ENCODE measurements around the gene KCP.

Gene KCP

DNA sequence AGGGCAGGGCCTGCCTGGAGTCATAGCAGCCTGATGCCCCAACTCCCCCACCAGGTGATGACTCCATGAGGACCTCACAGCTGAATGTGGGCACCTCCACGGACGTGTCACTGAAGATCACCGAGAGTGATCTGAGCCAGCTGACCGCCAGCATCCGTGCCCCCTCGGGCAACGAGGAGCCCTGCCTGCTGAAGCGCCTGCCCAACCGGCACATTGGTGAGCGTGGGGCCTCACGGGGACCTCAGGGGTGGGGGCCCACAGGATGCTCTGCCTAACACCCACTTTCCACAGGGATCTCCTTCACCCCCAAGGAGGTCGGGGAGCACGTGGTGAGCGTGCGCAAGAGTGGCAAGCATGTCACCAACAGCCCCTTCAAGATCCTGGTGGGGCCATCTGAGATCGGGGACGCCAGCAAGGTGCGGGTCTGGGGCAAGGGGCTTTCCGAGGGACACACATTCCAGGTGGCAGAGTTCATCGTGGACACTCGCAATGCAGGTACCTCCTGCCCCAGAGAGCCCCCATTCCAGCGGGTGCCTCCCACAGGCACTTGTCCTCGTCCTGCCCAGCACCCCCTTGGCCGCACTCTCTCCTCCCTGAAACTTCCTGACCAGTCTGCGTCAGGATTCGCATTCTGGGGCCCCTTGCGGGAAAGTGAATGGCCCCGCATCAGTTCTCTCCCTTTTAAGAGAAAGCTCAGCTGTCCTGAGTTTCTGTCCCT lies 57.8 kb downstream of the KCP start:
- no peak for DNase-seq

DNA sequence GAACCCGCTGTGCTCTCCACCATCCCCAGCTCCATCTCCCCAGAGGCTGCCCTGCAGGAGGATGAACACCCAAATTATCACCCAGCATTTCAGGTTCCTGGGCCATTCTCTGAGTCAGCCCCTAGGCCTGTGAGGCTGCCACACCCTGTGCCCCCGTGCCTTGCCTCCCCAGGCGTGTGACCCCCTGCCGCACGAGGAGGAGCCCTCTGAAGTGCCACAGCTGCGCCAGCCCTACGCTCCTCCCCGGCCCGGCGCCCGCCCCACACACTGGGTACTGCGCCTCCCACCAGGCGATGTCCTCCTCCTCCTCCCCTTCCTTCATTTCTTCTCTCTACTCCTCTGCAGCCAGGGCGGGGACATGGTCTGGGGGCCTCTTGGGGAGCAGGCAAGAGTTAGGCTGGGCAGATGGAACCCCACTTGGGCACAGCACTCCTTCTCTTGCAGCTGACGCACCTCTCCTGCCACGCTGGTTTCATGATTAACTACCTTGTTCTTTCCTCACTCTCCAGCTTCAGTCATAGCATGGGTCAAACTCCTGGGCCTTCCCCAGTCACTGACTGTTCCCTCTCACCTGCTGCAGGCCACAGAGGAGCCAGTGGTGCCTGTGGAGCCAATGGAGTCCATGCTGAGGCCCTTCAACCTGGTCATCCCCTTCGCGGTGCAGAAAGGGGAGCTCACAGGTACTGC lies 60.6 kb downstream of the KCP start:
- no peak for DNase-seq

DNA sequence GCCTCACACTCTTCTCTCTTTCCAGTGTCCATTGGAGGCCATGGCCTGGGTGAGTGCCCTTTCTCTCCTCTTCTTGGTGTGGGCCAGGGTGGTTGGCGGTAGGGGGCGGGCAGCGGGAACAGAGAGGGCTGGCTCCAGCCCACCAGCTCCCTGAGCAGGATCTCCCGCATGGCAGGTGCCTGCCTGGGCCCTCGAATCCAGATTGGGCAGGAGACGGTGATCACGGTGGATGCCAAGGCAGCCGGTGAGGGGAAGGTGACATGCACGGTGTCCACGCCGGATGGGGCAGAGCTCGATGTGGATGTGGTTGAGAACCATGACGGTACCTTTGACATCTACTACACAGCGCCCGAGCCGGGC lies 61.4 kb downstream of the KCP start:
- no peak for DNase-seq

DNA sequence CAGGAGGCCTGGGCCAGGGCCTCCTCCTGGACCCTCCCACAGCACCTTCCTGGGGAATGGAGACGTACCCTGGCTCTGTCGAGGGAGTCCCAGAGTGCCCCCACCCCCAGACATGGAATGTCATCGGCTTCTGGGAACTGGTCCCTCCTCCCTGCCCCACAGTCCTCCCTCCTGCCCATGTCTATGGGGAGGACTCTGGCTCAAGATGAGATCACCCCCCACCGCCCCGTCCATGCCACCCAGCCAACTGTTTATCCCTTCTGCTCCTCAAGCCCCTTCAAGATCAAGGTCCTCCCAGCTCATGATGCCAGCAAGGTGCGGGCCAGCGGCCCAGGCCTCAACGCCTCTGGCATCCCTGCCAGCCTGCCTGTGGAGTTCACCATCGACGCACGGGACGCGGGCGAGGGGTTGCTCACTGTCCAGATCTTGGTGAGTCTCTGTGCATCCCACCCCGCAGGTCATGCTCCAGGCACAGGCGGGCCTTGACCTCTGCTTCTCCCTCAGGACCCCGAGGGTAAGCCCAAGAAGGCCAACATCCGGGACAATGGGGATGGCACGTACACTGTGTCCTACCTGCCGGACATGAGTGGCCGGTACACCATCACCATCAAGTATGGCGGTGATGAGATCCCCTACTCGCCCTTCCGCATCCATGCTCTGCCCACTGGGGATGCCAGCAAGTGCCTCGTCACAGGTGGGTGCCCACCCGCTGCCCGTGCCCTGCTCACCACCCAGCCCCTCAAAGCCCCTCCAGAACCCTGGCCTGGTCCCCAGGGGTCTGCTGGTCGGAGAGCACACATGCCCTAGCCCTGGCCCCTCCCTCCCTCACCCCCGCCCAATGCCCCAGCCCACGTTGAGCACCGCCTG lies 62.0 kb downstream of the KCP start:
- no peak for DNase-seq

DNA sequence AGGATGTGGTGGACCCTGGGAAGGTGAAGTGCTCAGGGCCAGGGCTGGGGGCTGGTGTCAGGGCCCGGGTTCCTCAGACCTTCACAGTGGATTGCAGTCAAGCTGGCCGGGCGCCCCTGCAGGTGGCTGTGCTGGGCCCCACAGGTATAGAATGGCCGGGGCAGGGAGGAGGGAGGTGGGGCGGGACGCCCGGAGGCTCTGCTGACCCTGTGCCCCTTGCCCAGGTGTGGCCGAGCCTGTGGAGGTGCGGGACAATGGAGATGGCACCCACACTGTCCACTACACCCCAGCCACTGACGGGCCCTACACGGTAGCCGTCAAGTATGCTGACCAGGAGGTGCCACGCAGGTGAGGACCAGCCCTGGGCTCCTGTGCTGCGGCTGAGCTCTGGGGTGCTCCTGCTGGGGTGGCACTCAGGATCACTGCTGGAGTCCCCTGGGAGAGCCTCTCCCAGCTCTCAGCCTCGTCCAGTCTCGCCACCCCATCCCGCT lies 62.7 kb downstream of the KCP start:
- no peak for DNase-seq

DNA sequence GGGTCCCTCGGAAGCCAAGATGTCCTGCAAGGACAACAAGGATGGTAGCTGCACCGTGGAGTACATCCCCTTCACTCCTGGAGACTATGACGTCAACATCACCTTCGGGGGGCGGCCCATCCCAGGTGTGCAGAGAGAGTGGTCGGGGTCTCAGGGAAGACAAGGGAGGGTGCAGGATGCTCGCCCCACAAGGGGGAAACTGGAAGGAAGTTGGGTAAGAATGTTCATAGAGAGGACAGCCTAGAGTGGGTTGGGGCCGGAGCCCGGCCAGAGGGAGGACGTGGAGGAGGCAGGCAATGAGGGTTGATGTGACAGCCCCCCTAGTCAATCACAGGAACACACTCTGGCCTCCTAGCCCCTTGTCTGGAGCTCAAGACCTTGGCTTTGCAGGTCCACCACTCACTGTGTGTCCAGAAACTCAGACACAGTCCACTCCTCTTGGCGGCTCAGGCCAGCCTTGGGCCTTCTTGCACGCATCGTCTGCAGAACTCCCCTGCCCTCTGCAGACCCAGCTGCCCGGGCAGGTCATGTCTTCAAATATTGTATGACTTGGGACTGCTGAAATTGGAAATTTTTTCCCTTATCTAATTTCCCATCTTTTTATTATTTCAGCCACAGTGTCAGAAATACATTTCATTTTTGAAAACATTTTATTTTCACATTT lies 63.6 kb downstream of the KCP start:
- DNase-seq = no peak

DNA sequence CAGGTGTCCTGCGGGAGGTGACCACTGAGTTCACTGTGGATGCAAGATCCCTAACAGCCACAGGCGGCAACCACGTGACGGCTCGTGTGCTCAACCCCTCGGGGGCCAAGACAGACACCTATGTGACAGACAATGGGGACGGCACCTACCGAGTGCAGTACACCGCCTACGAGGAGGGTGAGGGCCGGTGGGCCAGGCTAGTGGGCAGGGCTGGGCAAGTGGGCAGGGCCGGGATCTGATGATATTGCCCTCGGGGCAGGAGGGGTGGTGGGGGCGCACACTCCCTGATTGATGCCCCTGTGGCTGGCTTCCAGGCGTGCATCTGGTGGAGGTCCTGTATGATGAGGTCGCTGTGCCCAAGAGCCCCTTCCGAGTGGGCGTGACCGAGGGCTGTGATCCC lies 64.5 kb downstream of the KCP start:
- no peak for DNase-seq

DNA sequence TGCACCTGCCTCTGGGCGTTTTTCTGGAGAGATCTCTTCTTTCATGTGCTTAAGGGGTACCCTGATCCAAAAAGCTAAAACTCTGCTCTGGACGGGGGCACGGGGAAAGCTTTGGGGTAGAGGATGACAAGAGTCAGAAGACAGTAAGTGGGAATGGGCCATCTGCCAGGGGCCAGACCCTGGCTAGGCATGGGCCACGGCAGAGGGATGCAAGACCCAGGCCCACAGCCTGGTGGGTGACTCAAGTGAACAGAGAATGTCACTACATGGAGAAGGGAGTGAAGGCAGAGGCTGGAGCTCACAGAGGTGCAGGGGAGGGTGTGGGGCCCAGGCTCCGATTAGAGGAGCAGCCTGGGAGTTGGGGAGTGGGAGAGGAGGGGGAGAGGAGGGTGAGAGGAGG lies 65.0 kb downstream of the KCP start:
- DNase-seq = no peak

DNA sequence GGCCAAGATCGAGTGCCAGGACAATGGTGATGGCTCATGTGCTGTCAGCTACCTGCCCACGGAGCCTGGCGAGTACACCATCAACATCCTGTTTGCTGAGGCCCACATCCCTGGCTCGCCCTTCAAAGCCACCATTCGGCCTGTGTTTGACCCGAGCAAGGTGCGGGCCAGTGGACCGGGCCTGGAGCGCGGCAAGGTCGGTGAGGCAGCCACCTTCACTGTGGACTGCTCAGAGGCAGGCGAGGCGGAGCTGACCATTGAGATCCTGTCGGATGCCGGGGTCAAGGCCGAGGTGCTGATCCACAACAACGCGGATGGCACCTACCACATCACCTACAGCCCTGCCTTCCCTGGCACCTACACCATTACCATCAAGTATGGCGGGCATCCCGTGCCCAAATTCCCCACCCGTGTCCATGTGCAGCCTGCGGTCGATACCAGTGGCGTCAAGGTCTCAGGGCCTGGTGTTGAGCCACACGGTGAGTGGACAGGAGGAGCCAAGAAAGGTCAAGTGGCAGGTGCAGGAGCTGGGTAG lies 65.7 kb downstream of the KCP start:
- no peak for DNase-seq

DNA sequence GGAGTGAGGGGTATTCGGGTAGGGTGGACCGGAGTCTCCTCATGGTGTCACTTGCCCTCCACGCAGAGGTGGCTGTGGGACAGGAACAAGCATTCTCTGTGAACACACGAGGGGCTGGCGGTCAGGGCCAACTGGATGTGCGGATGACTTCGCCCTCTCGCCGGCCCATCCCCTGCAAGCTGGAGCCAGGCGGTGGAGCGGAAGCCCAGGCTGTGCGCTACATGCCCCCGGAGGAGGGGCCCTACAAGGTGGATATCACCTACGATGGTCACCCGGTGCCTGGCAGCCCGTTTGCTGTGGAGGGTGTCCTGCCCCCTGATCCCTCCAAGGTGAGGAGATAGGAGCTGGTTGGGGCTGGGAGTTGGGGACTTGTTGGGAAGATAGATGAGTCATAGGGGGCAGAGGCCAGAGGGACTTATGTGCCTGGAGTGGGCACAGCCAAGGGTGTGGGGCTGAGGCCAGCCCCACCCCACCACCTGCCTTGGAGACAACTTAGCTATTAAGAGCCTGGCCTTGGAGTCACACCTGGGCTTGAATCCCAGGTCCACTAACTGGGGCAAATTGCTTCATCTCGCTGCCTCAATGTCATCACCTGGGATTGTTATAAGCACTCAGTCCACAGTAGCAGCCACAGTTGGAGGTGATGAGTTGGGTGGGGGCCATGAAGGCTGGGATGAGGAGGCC lies 66.4 kb downstream of the KCP start:
- DNase-seq = no peak

DNA sequence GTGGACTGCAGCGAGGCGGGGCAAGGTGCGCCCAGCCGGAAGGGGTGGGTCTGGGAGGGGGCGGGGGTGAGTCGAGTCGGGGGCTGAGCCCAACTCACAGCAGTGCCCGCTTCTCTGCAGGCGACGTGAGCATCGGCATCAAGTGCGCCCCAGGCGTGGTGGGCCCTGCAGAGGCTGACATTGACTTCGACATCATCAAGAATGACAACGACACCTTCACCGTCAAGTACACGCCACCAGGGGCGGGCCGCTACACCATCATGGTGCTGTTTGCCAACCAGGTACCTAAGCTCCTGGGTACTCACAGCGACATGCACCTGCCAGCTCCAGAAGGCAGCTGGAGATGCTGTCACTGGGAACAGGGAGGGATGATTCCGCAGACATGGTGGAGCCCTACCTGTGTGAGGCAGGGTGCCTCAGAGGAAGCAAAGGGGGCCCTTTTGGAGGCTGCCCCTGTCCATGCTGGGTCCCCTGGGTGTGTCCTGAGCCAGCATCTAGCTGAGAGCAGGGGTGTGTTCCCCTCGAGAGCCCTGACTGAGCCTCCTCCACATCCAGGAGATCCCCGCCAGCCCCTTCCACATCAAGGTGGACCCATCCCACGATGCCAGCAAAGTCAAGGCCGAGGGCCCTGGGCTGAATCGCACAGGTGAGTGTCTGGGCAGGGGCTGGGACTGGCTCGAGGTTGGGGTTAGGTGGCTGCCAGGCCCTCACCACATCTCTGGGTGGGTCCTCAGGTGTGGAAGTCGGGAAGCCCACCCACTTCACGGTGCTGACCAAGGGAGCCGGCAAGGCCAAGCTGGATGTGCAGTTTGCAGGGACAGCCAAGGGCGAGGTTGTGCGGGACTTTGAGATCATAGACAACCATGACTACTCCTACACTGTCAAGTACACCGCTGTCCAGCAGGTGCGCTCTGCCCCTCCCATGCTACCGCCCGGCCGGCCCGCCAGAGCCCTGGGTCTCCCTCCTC lies 67.6 kb downstream of the KCP start:
- DNase-seq = no peak

DNA sequence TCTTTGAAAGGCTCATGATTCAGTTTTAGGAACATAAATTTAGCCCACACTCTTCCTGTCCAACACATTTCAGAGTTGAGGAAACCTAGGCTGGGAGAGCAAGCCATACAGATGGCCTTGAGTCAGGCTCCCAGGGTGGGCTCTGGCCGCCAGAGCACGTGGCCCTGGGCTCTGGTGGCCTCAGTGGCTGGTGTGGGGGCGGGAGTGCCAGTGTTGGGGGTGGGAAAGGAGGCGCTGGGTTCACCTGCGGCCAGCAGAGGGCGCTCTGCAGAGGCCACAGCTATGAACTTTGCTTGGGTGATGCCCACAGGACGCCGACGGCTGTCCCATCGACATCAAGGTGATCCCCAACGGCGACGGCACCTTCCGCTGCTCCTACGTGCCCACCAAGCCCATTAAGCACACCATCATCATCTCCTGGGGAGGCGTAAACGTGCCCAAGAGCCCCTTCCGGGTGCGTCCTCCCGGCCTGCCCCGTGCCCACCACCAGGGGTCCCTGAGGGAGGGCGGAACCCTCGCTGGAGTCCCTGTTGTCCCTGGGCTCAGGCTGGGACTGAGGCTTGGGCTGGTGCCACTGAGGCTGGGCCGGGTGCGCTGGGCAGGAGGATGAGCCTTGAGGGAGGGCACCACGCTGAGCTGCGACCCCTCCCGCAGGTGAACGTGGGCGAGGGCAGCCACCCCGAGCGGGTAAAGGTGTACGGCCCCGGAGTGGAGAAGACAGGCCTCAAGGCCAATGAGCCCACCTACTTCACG lies 68.4 kb downstream of the KCP start:
- peak; percentile 36 to 52 for DNase-seq

DNA sequence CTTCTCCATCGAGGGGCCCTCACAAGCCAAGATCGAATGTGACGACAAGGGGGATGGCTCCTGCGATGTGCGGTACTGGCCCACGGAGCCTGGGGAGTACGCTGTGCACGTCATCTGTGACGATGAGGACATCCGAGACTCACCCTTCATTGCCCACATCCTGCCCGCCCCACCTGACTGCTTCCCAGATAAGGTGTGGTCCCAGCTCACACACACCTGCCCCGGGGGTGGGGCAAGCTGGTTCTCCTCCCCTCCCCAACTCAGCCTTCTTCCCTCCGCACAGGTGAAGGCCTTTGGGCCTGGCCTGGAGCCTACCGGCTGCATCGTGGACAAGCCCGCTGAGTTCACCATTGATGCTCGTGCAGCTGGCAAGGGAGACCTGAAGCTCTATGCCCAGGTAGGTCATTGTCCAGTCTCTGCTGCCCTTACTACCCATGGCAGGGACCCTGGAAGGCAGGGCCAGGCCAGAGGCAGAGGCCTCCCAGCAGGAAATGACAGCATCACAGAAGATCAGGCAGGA lies 69.3 kb downstream of the KCP start:
- no peak for DNase-seq

DNA sequence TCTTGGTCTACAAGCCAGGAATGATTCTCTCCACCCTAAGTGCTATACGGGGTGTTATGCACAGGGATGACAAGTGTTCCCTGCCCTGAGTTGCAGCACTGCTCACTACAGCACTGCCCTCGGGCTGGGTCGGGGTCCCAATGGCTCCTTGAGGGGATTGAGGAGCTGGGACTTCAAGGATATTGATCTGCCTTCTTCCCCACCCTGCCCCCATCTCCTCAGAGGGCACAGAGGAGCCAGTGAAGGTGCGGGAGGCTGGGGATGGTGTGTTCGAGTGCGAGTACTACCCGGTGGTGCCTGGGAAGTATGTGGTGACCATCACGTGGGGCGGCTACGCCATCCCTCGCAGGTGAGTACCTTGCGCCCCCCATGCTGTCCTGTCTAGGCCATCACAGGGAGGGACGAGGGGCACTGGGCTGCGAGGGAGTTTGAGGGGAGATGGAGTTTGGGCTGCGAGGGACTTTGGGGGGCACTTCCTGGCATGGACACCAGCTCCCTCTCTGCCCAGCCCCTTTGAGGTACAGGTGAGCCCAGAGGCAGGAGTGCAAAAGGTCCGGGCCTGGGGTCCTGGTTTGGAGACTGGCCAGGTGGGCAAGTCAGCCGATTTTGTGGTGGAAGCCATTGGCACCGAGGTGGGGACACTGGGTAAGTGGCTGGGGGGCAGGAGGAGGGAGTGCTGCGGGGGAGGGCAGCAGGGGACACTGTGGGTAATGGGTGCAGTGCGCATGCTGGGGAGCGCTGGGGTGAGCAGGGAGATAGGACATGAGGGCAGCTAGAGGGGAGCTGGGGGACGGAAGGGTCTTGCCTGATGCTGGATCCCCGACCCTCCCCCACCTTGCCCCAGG lies 70.0 kb downstream of the KCP start:
- no peak for DNase-seq

DNA sequence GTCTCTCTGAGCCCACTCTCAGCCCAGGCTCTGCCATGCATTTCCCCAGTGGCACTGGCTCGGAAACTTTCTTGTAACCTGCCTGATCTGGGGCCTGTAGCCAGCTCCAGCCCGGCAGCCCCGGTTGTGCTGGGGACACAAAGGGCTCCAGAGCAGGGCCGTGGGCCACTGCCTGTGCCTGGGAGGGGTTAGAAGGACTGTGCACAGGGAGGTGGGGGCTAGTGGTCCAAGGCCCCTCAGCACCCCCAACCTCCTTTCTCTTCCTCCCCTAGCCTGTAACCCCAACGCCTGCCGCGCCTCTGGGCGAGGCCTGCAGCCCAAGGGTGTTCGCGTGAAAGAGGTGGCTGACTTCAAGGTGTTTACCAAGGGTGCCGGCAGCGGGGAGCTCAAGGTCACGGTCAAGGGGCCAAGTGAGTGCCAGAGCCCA lies 70.7 kb downstream of the KCP start:
- DNase-seq = no peak

DNA sequence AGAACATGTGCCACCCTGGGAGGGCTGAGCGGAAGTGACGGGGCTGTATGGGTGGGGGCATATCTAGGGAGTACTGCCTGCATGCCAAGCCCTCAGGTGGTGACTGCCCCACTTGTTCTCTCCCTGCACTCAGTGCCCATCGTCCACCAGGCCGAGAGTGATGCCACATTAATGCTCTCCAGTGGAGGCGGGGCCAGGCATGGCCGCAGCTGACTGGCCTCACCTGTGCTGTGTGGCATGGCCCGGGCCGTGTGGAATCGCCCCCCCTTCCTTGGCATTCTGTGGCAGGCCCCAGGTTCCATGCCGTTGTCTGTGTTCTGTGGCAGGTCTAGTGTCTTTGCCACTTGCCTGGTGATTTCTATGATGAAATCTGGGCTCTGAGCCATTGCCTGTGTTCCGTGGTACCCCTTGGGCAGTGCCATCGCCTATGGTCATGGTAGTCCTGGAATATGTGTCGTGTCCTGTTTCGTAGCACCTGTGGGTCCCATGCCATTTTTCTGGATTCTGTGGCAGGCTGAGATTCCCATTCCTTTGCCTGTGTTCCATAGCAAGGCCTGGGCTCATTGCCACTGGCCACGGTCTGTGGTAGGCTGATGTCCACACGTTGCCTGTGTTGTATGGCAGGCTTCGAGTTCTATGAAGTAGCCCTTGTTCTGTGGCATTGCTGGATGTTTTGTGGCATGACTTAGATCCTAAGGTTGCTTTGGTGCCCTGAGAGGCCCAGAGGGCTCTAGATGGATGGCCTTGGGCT lies 71.4 kb downstream of the KCP start:
- no peak for DNase-seq

DNA sequence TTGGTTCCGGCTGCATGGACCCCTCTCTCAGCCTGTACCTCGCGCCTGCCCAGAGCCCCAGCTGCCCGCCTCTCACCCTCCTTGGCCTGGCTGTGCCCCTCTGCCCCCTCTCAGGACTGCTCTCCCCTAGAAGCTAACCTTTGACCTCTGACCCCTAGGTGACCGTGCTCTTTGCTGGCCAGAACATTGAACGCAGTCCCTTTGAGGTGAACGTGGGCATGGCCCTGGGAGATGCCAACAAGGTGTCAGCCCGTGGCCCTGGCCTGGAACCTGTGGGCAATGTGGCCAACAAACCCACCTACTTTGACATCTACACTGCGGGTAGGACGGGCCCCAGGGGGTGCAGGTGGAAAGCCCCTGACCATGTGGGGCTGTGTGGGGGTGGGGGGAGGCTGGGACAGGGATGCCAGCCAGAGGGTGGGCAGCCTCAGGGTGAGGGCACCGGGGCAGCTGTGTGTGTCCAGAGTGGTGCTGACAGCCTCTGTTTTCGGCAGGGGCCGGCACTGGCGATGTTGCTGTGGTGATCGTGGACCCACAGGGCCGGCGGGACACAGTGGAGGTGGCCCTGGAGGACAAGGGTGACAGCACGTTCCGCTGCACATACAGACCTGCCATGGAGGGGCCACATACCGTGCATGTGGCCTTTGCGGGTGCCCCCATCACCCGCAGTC lies 72.3 kb downstream of the KCP start:
- DNase-seq = no peak

DNA sequence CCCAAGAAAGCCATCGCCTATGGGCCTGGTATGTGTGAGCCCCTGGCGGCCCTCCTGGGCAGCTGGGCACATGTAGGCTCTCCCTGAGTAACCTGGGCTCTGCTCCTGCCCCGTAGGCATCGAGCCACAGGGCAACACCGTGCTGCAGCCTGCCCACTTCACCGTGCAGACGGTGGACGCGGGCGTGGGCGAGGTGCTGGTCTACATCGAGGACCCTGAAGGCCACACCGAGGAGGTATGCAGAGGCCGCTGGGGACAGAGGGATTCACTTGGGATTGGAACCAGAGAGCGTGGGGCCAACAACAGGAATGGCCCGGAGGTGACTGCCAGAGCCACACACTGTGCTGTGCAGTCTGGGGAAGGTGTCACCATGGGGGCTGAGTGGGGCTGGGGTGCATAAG lies 73.0 kb downstream of the KCP start:
- no peak for DNase-seq

Measured in Kasumi-1 (cell line).